ENCODE results near the gene TRERF1.

- TF ChIP-seq CTCF (IDR thresholded peaks at IDR 0.05) = no peak
- TF ChIP-seq EZH2 (IDR thresholded peaks at IDR 0.05) = no peak
- TF ChIP-seq EZH2phosphoT487 (IDR thresholded peaks at IDR 0.05) = no peak
These were observed 26.7 kb downstream of the TRERF1 start for GRCh38 chr6:42424906-42425474.
